PFSK-1 (cell line): ENCODE data around the gene CEP85L.

Experiments used
- POLR2AphosphoS5 ChIP-seq: IDR thresholded peaks from 2 replicates; pipeline ENCODE4 v1.6.1; 2012; ENCODE audit warnings: low read depth, mild to moderate bottlenecking, control low read depth, low read length, moderate library complexity
- REST ChIP-seq, 2 experiments: IDR thresholded peaks; 2 replicates each; pipeline versions ENCODE4 v1.6.1 to v1.8.0; 2011 to 2012; ENCODE audit warnings: low read depth in 2 of 2, low read length in 2 of 2, control low read depth in 1 of 2, inconsistent platforms in 1 of 2, mild to moderate bottlenecking in 1 of 2, moderate library complexity in 1 of 2; ENCODE audit not compliant: insufficient read depth in 1 of 2
- SIN3A ChIP-seq: IDR thresholded peaks from 2 replicates; pipeline ENCODE4 v1.6.1; 2012; ENCODE audit warnings: mild to moderate bottlenecking, low read length, moderate library complexity, borderline replicate concordance; ENCODE audit not compliant: insufficient read depth
- TAF1 ChIP-seq: IDR thresholded peaks from 2 replicates; pipeline ENCODE4 v1.6.1; 2012; ENCODE audit warnings: low read length, control low read depth, borderline replicate concordance; ENCODE audit not compliant: insufficient read depth

DNA sequence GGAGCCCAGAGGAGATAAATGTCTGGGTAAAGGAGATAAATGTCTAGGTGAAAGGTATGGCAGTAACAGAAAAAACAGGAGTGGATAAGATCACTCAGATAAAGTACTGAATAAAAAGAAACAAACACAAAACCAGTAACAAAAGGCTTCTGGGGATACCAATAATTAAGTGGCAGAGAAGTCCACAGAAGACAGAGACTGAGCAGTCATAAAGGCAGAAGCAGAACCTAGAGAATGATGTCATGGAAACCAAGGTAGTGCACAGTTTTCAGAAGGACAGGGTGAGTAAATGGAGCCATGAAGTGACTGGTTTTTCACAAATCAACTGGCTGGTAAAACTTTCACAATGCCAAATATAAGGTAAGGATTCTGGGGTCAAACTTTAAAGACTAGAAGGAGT lies 184.2 kb downstream of the CEP85L start:
- TF ChIP-seq TAF1 (no peak), SIN3A (no peak), REST (IDR thresholded peaks at IDR 0.05; ENCODE audit: insufficient read depth in 1 of 2, low read depth in 2 of 2, low read length in 2 of 2) (no peak), POLR2AphosphoS5 (no peak)
